Measurements from ENCODE around the gene ALPI. TPM values are rescaled to one million over a fixed set of nuclear protein-coding genes. Genes with fewer than 3 reads are reported as not detected.
"Not testable (repeated sequence)": the region's sequence is repeated elsewhere in the genome, so short reads cannot be mapped to it uniquely, and the experiment has no call there.

The ALPI gene
- total RNA-seq, 1 donor from 2014 or later, result not detected

GRCh38 chr2:232416521-232417470, 39.2 kb upstream of the ALPI start:
- Mint-ChIP-seq H3K9me3 (peaks cover 1% of the 10 kb centered on the region), H3K27me3 (ENCODE audit: insufficient read depth) (peaks cover 50% of the 10 kb centered on the region), H3K4me3 (no peak overlapping the region), H3K27ac (no peak overlapping the region), H3K36me3 (ENCODE audit: low read depth) (peaks cover 1% of the 10 kb centered on the region), H3K4me1 (ENCODE audit: low read depth) (peaks cover 13% of the 10 kb centered on the region)
- intact Hi-C loops (cut with micrococcal nuclease), result no loop called here
- no peak for DNase-seq (ENCODE audit: low spot score)

GRCh38 chr2:232417489-232417888, 38.5 kb upstream of the ALPI start:
- H3K27me3 Mint-ChIP-seq (ENCODE audit: insufficient read depth), result peaks cover 52% of the 10 kb centered on the region
- no peak overlapping the region for H3K4me3 Mint-ChIP-seq
- DNase-seq (ENCODE audit: low spot score), result no peak
- H3K27ac Mint-ChIP-seq, result no peak overlapping the region
- peaks cover 5% of the 10 kb centered on the region for H3K36me3 Mint-ChIP-seq (ENCODE audit: low read depth)
- H3K9me3 Mint-ChIP-seq, result peaks cover 8% of the 10 kb centered on the region
- intact Hi-C loops (cut with micrococcal nuclease), result no loop called here
- peaks cover 12% of the 10 kb centered on the region for H3K4me1 Mint-ChIP-seq (ENCODE audit: low read depth)

DNA sequence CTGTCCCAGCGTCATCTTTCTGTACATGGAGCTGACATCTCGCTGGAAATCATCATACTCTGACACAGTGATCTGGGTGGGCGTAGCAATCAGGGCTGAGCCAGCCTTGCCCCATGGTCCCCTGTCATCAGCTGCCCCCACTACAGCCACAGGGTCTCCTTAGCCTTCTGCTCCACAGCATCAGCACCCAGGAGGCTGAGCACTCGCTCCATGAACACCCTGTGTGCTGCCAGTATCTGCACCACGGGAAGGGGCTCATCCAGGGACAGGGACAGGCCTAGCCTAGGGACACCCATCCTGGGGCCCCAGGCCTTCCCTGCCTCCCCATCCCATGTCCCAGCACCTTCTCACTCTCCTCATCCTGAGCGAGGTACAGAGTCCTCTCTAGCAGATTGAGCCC, 37.9 kb upstream of the ALPI start:
- no peak overlapping the region for H3K4me3 Mint-ChIP-seq
- H3K27me3 Mint-ChIP-seq (ENCODE audit: insufficient read depth), result peaks cover 52% of the 10 kb centered on the region
- no peak overlapping the region for H3K27ac Mint-ChIP-seq
- H3K9me3 Mint-ChIP-seq, result peaks cover 12% of the 10 kb centered on the region
- intact Hi-C loops (cut with micrococcal nuclease), result no loop called here
- H3K4me1 Mint-ChIP-seq (ENCODE audit: low read depth), result peaks cover 6% of the 10 kb centered on the region
- DNase-seq (ENCODE audit: low spot score), result no peak
- H3K36me3 Mint-ChIP-seq (ENCODE audit: low read depth), result peaks cover 5% of the 10 kb centered on the region

GRCh38 chr2:232418466-232419244, 37.3 kb upstream of the ALPI start:
- H3K27ac Mint-ChIP-seq, result no peak overlapping the region
- peak overlapping the region; percentile 54 for H3K4me3 Mint-ChIP-seq
- no peak for DNase-seq (ENCODE audit: low spot score)
- peaks cover under 1% of the 10 kb centered on the region for H3K4me1 Mint-ChIP-seq (ENCODE audit: low read depth)
- H3K27me3 Mint-ChIP-seq (ENCODE audit: insufficient read depth), result peaks cover 50% of the 10 kb centered on the region
- H3K9me3 Mint-ChIP-seq, result peaks cover 12% of the 10 kb centered on the region
- H3K36me3 Mint-ChIP-seq (ENCODE audit: low read depth), result peaks cover 5% of the 10 kb centered on the region
- intact Hi-C loops (cut with micrococcal nuclease), result no loop called here

- intact Hi-C loops (cut with micrococcal nuclease), result no loop called here
- H3K9me3 Mint-ChIP-seq, result peaks cover 12% of the 10 kb centered on the region
- H3K4me3 Mint-ChIP-seq, result peak overlapping the region; percentile 54
- H3K27me3 Mint-ChIP-seq (ENCODE audit: insufficient read depth), result peaks cover 44% of the 10 kb centered on the region
- no peak overlapping the region for H3K27ac Mint-ChIP-seq
- no peak for DNase-seq (ENCODE audit: low spot score)
- H3K36me3 Mint-ChIP-seq (ENCODE audit: low read depth), result peaks cover 5% of the 10 kb centered on the region
- no peaks in the 10 kb centered on the region for H3K4me1 Mint-ChIP-seq (ENCODE audit: low read depth)
Observed at GRCh38 chr2:232419245-232420072, 36.5 kb upstream of the ALPI start.

DNA sequence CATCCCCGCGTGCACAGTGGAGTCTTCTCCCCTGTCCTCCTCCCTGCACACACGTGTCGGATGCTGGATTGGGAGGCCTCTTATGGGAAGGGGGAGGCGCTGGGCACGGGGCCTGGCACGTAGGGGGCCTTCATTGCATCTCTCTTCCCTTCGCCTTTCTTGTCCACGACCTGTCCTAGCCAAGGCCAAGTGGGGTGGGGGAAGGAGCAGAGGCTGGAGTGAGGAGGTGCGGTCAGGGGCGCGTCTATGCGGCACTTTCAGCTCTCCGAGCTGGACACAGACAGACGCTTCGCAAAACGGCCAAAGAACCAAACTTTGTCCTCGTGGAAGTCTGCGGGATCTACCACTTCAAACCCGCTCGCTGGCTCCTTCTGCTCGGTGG, 35.9 kb upstream of the ALPI start:
- Mint-ChIP-seq H3K4me1 (ENCODE audit: low read depth) (no peaks in the 10 kb centered on the region), H3K4me3 (no peak overlapping the region), H3K27ac (no peak overlapping the region), H3K9me3 (peaks cover 12% of the 10 kb centered on the region), H3K27me3 (ENCODE audit: insufficient read depth) (peaks cover 46% of the 10 kb centered on the region), H3K36me3 (ENCODE audit: low read depth) (peaks cover 5% of the 10 kb centered on the region)
- no peak for DNase-seq (ENCODE audit: low spot score)
- intact Hi-C loops (cut with micrococcal nuclease), result no loop called here

DNA sequence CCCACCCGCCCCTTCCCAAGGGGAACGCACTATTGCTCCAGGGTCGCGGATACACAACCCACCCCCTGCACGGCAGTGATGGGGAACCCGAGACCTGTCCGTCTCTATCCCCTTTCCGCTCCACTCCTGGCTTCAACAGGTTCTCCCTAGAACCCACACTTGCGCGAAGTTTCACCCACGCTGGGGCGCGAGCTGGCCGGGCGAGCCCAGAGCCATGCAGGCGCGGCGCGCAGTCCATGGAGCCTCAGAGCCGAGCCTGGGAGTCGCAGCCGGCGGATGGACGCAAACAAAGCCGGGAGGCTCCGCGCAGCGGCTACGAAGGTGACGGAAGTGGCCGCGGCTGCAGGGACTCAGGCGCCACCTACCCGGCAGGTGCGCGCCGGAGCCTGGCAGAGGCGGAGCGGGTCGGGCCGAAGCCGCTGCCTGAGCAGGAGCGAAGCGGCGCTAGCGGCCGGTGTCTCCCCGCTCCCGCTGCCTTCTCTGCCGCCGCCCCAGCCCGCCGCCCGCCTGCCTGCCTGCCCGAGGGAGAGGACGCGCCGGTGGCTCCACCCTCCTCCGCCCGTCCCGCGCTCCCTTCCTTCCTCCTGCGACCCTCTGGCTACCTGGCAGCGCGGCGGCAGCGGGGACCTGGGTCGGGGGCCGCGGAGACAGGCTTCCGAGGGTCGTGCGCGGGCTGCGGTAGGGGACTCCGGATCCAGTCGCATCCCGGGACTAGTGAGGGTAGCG, 35.3 kb upstream of the ALPI start:
- no peak overlapping the region for H3K4me3 Mint-ChIP-seq
- peaks cover 12% of the 10 kb centered on the region for H3K9me3 Mint-ChIP-seq
- DNase-seq (ENCODE audit: low spot score), result no peak
- H3K27ac Mint-ChIP-seq, result no peak overlapping the region
- peaks cover 51% of the 10 kb centered on the region for H3K27me3 Mint-ChIP-seq (ENCODE audit: insufficient read depth)
- no peaks in the 10 kb centered on the region for H3K4me1 Mint-ChIP-seq (ENCODE audit: low read depth)
- intact Hi-C loops (cut with micrococcal nuclease), result no loop called here
- peaks cover 5% of the 10 kb centered on the region for H3K36me3 Mint-ChIP-seq (ENCODE audit: low read depth)

DNA sequence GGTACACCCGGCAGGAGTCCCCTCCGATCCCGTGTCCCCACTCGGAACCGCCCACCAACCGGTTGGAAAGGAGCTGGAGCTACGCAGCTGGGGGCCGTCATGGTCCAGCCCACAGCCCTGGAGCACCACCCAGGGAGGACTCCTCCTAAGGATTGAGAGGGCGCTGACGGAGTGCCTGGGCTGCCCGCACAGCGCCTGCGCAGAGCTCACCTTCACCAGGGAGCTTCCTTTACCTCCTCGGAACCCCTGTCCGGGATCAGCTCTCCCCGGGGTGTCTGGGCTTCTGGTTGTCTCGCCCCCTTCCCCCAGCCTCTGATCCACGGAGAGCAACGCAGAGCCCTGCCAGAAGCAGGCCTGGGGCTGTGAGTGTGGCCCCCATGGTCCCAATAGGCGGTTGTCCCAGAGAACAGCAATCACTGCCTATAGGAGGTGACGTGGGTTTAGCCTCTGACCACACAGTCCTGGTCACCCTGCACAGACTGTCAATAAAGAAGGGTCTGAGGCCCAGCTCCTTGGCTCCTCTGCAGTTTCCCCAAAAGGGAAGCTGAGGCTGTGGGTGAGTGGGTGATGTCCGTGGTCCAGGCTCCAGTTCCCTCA, 34.7 kb upstream of the ALPI start:
- Mint-ChIP-seq H3K27ac (no peak overlapping the region), H3K36me3 (ENCODE audit: low read depth) (peaks cover 5% of the 10 kb centered on the region), H3K4me1 (ENCODE audit: low read depth) (no peaks in the 10 kb centered on the region), H3K9me3 (peaks cover 12% of the 10 kb centered on the region), H3K27me3 (ENCODE audit: insufficient read depth) (peaks cover 51% of the 10 kb centered on the region), H3K4me3 (no peak overlapping the region)
- intact Hi-C loops (cut with micrococcal nuclease), result no loop called here
- DNase-seq (ENCODE audit: low spot score), result no peak

- H3K9me3 Mint-ChIP-seq, result peaks cover 12% of the 10 kb centered on the region
- H3K36me3 Mint-ChIP-seq (ENCODE audit: low read depth), result peaks cover 5% of the 10 kb centered on the region
- H3K27ac Mint-ChIP-seq, result peak overlapping the region; percentile 12
- H3K4me3 Mint-ChIP-seq, result peak overlapping the region; percentile 40
- peaks cover 51% of the 10 kb centered on the region for H3K27me3 Mint-ChIP-seq (ENCODE audit: insufficient read depth)
- H3K4me1 Mint-ChIP-seq (ENCODE audit: low read depth), result no peaks in the 10 kb centered on the region
- intact Hi-C loops (cut with micrococcal nuclease), result no loop called here
- no peak for DNase-seq (ENCODE audit: low spot score)
Observed at GRCh38 chr2:232422051-232422450, 33.9 kb upstream of the ALPI start.

GRCh38 chr2:232422996-232423395, 33.0 kb upstream of the ALPI start:
- H3K27ac Mint-ChIP-seq; H3K4me3 Mint-ChIP-seq; H3K4me1 Mint-ChIP-seq (ENCODE audit: low read depth); DNase-seq (ENCODE audit: low spot score); H3K36me3 Mint-ChIP-seq (ENCODE audit: low read depth); intact Hi-C loops (cut with micrococcal nuclease): not testable (repeated sequence)
- peaks cover 44% of the 10 kb centered on the region for H3K27me3 Mint-ChIP-seq (ENCODE audit: insufficient read depth)
- peaks cover 12% of the 10 kb centered on the region for H3K9me3 Mint-ChIP-seq

- intact Hi-C loops (cut with micrococcal nuclease); H3K4me1 Mint-ChIP-seq (ENCODE audit: low read depth); DNase-seq (ENCODE audit: low spot score); H3K4me3 Mint-ChIP-seq; H3K27ac Mint-ChIP-seq; H3K36me3 Mint-ChIP-seq (ENCODE audit: low read depth): not testable (repeated sequence)
- Mint-ChIP-seq H3K27me3 (ENCODE audit: insufficient read depth) (peaks cover 42% of the 10 kb centered on the region), H3K9me3 (peaks cover 12% of the 10 kb centered on the region)
Observed at GRCh38 chr2:232423407-232423806, 32.5 kb upstream of the ALPI start.
